ENCODE measurements around the gene PSMD12. TPM values are rescaled to one million over a fixed set of nuclear protein-coding genes. Genes with fewer than 3 reads are reported as not detected.

The PSMD12 gene
- total RNA-seq, 2 donors from 2014 or later = 83.0 to 112 TPM

GRCh38 chr17:67293251-67294203, 72.8 kb downstream of the PSMD12 start:
- Mint-ChIP-seq H3K9me3 (no peaks in the 10 kb centered on the region), H3K4me3 (no peak overlapping the region), H3K36me3 (ENCODE audit: low read depth) (no peaks in the 10 kb centered on the region), H3K27me3 (no peaks in the 10 kb centered on the region), H3K27ac (no peak overlapping the region), H3K4me1 (no peaks in the 10 kb centered on the region)
- peak; percentile 98 for ATAC-seq (replicated peaks)

GRCh38 chr17:67290711-67291291, 75.6 kb downstream of the PSMD12 start:
- H3K36me3 Mint-ChIP-seq (ENCODE audit: low read depth) = no peaks in the 10 kb centered on the region

GRCh38 chr17:67290244-67290643, 76.1 kb downstream of the PSMD12 start:
- Mint-ChIP-seq H3K27me3 (no peaks in the 10 kb centered on the region), H3K36me3 (ENCODE audit: low read depth) (no peaks in the 10 kb centered on the region), H3K27ac (no peak overlapping the region), H3K4me1 (no peaks in the 10 kb centered on the region), H3K9me3 (no peaks in the 10 kb centered on the region), H3K4me3 (no peak overlapping the region)
- no peak for ATAC-seq (replicated peaks)

More at GRCh38 chr17:67290711-67291291, 75.6 kb downstream of the PSMD12 start:
- Mint-ChIP-seq H3K9me3 (no peaks in the 10 kb centered on the region), H3K27ac (no peak overlapping the region), H3K4me1 (no peaks in the 10 kb centered on the region), H3K4me3 (no peak overlapping the region), H3K27me3 (no peaks in the 10 kb centered on the region)
- no peak for ATAC-seq (replicated peaks)

- Mint-ChIP-seq H3K4me3 (no peak overlapping the region), H3K36me3 (ENCODE audit: low read depth) (no peaks in the 10 kb centered on the region), H3K27ac (no peak overlapping the region), H3K9me3 (no peaks in the 10 kb centered on the region), H3K4me1 (no peaks in the 10 kb centered on the region), H3K27me3 (no peaks in the 10 kb centered on the region)
- ATAC-seq (replicated peaks) = no peak
Measured at GRCh38 chr17:67289181-67289876, 77.0 kb downstream of the PSMD12 start.

Other genes with a start within 250 kb of the PSMD12 start
- gene HELZ, start 121.4 kb downstream of the PSMD12 start, total RNA-seq = 100 to 1,000 TPM in 1 of 2 donors, 10 to 100 TPM in 1; 81.9 to 117 TPM
- 10 to 100 TPM; 43.0 to 45.4 TPM for gene PITPNC1, start 10.7 kb upstream of the PSMD12 start, total RNA-seq